ENCODE data around the gene TOPBP1. TPM values are rescaled to one million over a fixed set of nuclear protein-coding genes. Genes with fewer than 3 reads are reported as not detected.
A peak's percentile ranks its signal among the peaks of the same experiment; 100 is the strongest.

Gene TOPBP1
- total and polyA plus RNA-seq, 2 donors (not counting 3 experiments of a cell fraction or from before 2014, with no cell fraction given), result 23.3 to 42.2 TPM

DNA sequence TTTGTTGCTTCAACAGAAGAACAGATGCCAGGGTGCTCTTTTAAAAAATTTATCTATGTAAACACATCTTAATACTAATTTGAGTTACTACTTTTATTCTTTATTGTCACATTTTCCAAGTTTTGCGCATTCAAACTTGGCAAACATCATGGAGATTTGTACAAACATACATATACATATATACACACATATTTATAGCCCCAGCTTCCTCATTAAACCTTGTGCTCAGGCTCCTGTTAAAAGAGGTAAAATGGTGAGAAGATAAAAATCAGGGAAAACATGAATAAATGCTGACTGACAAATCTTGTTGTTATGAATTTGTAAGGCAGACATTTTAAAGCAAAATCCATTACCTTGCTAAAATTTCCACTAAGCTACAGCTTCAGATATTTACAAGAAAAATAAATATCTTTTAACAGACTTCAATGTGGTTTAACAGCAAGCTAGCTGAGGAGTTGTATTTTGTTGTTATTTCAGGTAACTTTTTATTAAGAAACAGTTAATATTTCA lies 61.1 kb downstream of the TOPBP1 start:
- POLR2A ChIA-PET, result no interaction called here
- H4K20me1 ChIP-seq (replicated peaks; ENCODE audit: control insufficient read depth, extremely low read depth, insufficient read depth, low read length), result no peaks in the 10 kb centered on the region
- TSS peak; percentile 60 for BruUV-seq (replicated peaks)
- DNase-seq (ENCODE audit: low read depth, low spot score) (no peak), FAIRE-seq (no peak)
- no peaks in the 10 kb centered on the region for H3K27me3 ChIP-seq (ENCODE audit: control insufficient read depth in 2 of 2, insufficient read depth in 2 of 2, low read length in 2 of 2)
- intact Hi-C loops (cut with micrococcal nuclease) (no loop called here), dilution Hi-C loops (cut with MboI; ENCODE audit: extremely low pct_ligation_motif_present, low sequenced_read_pairs) (no loop called here)
- H3K9me3 ChIP-seq (replicated peaks; ENCODE audit: control insufficient read depth, insufficient read depth, low read length), result no peaks in the 10 kb centered on the region
- no peak overlapping the region for H3K27ac ChIP-seq (ENCODE audit: insufficient read depth, low read depth, low read length)
- no peak overlapping the region for H3K4me3 ChIP-seq (replicated peaks in 1 of 3; ENCODE audit: insufficient read depth in 1 of 3, low read depth in 1 of 3, low read length in 3 of 3)
- TF ChIP-seq, protein P1, sequence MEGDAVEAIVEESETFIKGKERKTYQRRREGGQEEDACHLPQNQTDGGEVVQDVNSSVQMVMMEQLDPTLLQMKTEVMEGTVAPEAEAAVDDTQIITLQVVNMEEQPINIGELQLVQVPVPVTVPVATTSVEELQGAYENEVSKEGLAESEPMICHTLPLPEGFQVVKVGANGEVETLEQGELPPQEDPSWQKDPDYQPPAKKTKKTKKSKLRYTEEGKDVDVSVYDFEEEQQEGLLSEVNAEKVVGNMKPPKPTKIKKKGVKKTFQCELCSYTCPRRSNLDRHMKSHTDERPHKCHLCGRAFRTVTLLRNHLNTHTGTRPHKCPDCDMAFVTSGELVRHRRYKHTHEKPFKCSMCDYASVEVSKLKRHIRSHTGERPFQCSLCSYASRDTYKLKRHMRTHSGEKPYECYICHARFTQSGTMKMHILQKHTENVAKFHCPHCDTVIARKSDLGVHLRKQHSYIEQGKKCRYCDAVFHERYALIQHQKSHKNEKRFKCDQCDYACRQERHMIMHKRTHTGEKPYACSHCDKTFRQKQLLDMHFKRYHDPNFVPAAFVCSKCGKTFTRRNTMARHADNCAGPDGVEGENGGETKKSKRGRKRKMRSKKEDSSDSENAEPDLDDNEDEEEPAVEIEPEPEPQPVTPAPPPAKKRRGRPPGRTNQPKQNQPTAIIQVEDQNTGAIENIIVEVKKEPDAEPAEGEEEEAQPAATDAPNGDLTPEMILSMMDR (IDR thresholded peaks at IDR 0.05; ENCODE audit: extremely low read depth in 1 of 2, insufficient read depth in 1 of 2, low read depth in 1 of 2, low read length in 2 of 2), result no peak
- TF ChIP-seq MYC (IDR thresholded peaks at IDR 0.05; ENCODE audit: low read depth, low read length) (no peak), EZH2 (IDR thresholded peaks at IDR 0.05; ENCODE audit: borderline replicate concordance, low read depth, low read length, severe bottlenecking) (no peak), GATA2 (IDR thresholded peaks at IDR 0.05; ENCODE audit: insufficient read depth, insufficient read length, low read depth, low read length) (no peak), FOS (IDR thresholded peaks at IDR 0.05; ENCODE audit: borderline replicate concordance, insufficient read depth, low read length) (no peak), JUN (IDR thresholded peaks at IDR 0.05; ENCODE audit: borderline replicate concordance, insufficient read depth, insufficient read length, low read depth) (no peak), POLR2A (IDR thresholded peaks at IDR 0.05; ENCODE audit: low read depth, low read length) (no peak), POLR2AphosphoS5 (IDR thresholded peaks at IDR 0.05; ENCODE audit: insufficient read depth, low read depth, low read length) (no peak)
- TF ChIP-seq, protein P2, sequence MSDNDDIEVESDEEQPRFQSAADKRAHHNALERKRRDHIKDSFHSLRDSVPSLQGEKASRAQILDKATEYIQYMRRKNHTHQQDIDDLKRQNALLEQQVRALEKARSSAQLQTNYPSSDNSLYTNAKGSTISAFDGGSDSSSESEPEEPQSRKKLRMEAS (IDR thresholded peaks at IDR 0.05; ENCODE audit: insufficient read depth, insufficient read length), result no peak
- no peak overlapping the region for H3K9ac ChIP-seq (replicated peaks; ENCODE audit: extremely low read depth, insufficient read depth, low read length)
- CTCF ChIA-PET, result no interaction called here
- H3K4me1 ChIP-seq (ENCODE audit: control insufficient read depth, extremely low read depth, insufficient read depth, low read length), result peaks cover 2% of the 10 kb centered on the region
- no peaks in the 10 kb centered on the region for H3K36me3 ChIP-seq (ENCODE audit: control insufficient read depth in 2 of 2, extremely low read depth in 1 of 2, insufficient read depth in 2 of 2, low read length in 2 of 2)
- H3K9me1 ChIP-seq (replicated peaks; ENCODE audit: control insufficient read depth, extremely low read depth, insufficient read depth, low read length), result no peaks in the 10 kb centered on the region
- H3K4me2 ChIP-seq (ENCODE audit: insufficient read depth, low read length), result no peak overlapping the region
- no peak overlapping the region for H2AFZ ChIP-seq (ENCODE audit: low read depth, low read length)
- no peaks in the 10 kb centered on the region for H3K79me2 ChIP-seq (ENCODE audit: control insufficient read depth, insufficient read depth, low read length)
